A549 treated with DMSO at 1 μM for 4 hours (cell line): ENCODE data around the gene CD1D. TPM values are rescaled to one million over a fixed set of nuclear protein-coding genes. Genes with fewer than 3 reads are reported as not detected.

Experiments used
- total RNA-seq: library from RNA; stranded (reverse); fragments of 200-300 nt; extraction: Qiagen RNA extraction; gene quantifications from 5 replicates; pipeline ENCODE4 v1.2.3, GENCODE V29; 2022; ENCODE audit warnings: low read depth

Gene CD1D
- total RNA-seq, result 0.05 TPM in 1 of 5 replicates, not detected in the others

GRCh38 chr1:158180741-158181576 lies at the start of gene CD1D:
Gene CD1D, plus strand, starts transcription at chr1:158180895. Its CDS starts 207 bp downstream, at chr1:158181102.

Other genes with a start within 250 kb of the CD1D start
- gene KIRREL1, start 187.2 kb upstream of the CD1D start, total RNA-seq, result 33.0 to 43.5 TPM (median 40.7 TPM) in 5 replicates
- not detected in 5 replicates for gene CD1A, start 73.5 kb downstream of the CD1D start, total RNA-seq
- not detected in 5 replicates for gene CD1C, start 109.0 kb downstream of the CD1D start, total RNA-seq
- not detected in 5 replicates for gene CD1B, start 150.6 kb downstream of the CD1D start, total RNA-seq
- gene CD1E, start 173.0 kb downstream of the CD1D start, total RNA-seq, result not detected in 5 replicates
- not detected in 5 replicates for gene OR10T2, start 218.6 kb downstream of the CD1D start, total RNA-seq
- gene OR10K2, start 245.3 kb downstream of the CD1D start, total RNA-seq, result not detected in 5 replicates